Ovary (tissue), 3 donors: Measurements from ENCODE around the gene TMEM151B.

Experiments used
- POLR2A ChIP-seq: fragments of 450-650 bp; IDR thresholded peaks from one replicate; pipeline ENCODE4 v1.6.1; 2017; ENCODE audit warnings: antibody characterized with exemption, mild to moderate bottlenecking, moderate library complexity
- TF ChIP-seq, protein P1 (sequence below), 3 donors: fragments of 450-650 bp in 2 of 3; fragments of 200-600 bp in 1 of 3; IDR thresholded peaks; one replicate each; pipeline versions ENCODE4 v1.5.1 to v1.8.0; 2016 to 2022; ENCODE audit warnings: antibody characterized with exemption in 3 of 3, mild to moderate bottlenecking in 1 of 3
- donor health status: DM: no; HTN: no; CAD: no.

DNA sequence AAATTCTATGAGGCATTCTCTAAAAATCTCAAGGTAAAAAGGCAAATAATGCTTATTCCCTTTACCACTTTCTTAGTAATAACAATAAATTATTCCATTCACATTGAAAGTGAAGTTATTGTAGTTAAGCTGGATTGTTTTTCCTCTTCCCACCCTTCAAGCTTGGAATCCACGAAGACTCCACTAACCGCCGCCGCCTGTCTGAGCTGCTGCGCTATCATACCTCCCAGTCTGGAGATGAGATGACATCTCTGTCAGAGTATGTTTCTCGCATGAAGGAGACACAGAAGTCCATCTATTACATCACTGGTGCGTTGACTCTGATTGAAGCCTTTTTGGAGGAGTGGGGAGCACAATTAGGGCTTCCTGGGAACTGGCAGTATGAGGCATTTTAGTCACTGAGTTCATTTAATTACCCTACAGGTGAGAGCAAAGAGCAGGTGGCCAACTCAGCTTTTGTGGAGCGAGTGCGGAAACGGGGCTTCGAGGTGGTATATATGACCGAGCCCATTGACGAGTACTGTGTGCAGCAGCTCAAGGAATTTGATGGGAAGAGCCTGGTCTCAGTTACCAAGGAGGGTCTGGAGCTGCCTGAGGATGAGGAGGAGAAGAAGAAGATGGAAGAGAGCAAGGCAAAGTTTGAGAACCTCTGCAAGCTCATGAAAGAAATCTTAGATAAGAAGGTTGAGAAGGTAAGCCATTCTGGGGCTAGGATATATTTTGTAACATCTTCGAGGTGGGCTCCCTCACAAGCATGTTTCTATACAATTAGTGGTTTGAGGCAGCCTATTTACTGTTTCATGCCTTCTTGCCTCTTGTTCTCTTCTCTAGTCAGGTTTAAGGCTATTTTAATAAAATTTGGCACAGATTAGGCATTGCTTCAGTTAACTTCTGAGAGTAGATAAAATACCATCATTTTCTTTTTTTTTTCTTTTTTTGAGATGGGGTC is 18.4 kb upstream of the TMEM151B start:
- TF ChIP-seq, protein P1, sequence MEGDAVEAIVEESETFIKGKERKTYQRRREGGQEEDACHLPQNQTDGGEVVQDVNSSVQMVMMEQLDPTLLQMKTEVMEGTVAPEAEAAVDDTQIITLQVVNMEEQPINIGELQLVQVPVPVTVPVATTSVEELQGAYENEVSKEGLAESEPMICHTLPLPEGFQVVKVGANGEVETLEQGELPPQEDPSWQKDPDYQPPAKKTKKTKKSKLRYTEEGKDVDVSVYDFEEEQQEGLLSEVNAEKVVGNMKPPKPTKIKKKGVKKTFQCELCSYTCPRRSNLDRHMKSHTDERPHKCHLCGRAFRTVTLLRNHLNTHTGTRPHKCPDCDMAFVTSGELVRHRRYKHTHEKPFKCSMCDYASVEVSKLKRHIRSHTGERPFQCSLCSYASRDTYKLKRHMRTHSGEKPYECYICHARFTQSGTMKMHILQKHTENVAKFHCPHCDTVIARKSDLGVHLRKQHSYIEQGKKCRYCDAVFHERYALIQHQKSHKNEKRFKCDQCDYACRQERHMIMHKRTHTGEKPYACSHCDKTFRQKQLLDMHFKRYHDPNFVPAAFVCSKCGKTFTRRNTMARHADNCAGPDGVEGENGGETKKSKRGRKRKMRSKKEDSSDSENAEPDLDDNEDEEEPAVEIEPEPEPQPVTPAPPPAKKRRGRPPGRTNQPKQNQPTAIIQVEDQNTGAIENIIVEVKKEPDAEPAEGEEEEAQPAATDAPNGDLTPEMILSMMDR (IDR thresholded peaks at IDR 0.05): no peak
- TF ChIP-seq POLR2A: no peak
